GM21723 (cell line): Measurements from ENCODE around the gene OR1M1.
"Not testable (repeated sequence)": the region's sequence is repeated elsewhere in the genome, so short reads cannot be mapped to it uniquely, and the experiment has no call there.

Experiments used
- ATAC-seq: cut with Tn5 transposase; IDR thresholded peaks from one replicate; pipeline ENCODE4 v1.9.1; 2021; ENCODE audit warnings: mild to moderate bottlenecking, moderate library complexity; ENCODE audit not compliant: unreplicated experiment

The OR1M1 gene, protein sequence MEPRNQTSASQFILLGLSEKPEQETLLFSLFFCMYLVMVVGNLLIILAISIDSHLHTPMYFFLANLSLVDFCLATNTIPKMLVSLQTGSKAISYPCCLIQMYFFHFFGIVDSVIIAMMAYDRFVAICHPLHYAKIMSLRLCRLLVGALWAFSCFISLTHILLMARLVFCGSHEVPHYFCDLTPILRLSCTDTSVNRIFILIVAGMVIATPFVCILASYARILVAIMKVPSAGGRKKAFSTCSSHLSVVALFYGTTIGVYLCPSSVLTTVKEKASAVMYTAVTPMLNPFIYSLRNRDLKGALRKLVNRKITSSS

DNA sequence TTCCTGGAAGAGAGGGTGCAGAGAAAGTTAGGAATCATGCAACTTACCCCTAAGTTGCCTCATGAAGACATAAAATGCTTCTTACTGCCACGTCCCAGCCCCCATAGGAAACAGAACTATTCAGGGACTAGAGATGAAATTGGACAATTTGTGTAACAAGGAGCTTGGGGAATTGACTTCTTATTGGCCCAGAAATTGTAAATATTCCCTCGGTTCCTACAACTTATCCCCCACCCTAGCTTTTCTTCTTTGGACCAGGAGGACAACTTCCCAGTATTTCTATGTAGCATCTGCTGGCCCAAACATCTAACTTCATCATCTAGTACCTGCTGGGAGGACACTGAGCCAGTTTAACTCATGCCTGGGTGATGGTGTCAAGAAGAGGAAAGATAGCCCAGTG lies at the start of gene OR1M1:
Gene OR1M1, plus strand, starts transcription at position 301 of the 400 bp plus-strand sequence. CDS start 6,184 bp downstream, outside the sequence.
- ATAC-seq, result no peak

DNA sequence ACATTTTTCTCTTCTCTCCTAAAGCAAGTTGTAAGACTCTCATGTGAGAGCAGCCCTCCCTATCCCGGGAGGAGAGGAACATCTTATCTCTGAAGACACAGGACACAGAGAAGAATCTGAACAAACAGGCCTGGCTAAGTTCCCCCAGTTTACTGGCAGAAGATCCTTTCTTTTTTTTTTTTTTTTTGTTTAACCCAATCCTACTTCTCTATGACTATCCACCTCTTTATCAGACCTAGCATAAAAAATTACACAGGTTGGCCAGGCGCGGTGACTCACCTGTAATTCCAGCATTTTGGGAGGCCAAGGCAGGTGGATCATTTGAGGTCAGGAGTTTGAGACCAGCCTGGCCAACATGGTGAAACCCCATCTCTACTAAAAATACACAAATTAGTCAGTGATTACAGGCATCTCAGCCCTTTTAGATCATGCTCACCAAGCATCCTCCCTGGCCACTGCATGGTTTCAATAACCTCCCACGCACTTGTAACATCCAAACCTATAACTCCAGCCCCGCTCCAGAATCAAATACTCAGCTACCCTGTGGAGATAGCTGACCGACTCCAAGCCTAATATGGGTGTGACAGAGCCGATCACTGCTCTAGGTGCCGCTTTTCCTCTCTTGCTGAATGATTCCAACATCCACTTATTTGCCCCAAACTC lies 49.3 kb upstream of the OR1M1 start:
- no peak for ATAC-seq

DNA sequence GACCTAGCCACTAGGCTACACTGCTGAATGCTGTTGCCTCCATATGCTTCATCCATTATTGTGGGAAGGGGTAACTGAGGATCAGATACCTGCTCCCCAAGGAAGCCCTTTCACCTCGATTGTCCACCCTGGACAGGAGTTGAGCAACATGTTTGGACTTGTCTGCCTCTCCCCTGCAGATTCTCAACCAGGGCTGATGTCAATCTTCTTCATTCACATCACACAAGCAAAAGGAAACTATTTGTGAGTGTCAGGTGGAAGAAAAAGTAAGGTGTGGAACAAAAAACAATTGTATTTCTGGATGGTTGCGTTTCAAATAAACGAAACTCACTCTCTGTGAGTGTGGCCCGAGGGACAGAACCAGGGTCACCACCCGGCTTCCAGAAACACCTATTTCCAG lies 47.1 kb upstream of the OR1M1 start:
- ATAC-seq, result no peak

DNA sequence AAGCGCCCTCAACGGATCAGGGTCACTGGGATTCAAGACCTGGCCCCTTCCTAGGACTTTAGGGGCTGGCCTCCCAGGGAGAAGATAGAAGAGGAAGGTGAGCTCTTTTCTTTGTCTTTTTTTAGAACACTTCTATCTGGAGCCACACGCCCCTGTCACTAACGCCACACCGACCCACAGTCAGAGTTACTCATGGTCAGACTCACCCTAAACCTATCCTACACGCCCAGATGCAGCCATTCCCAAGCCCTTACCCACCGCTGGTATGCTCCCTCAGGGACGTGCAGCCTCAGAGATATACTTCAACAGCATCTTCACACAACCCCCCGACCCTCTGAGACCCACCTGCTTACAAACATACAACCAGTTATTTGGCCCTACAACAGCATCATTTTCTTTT lies 46.7 kb upstream of the OR1M1 start:
- ATAC-seq, result no peak

DNA sequence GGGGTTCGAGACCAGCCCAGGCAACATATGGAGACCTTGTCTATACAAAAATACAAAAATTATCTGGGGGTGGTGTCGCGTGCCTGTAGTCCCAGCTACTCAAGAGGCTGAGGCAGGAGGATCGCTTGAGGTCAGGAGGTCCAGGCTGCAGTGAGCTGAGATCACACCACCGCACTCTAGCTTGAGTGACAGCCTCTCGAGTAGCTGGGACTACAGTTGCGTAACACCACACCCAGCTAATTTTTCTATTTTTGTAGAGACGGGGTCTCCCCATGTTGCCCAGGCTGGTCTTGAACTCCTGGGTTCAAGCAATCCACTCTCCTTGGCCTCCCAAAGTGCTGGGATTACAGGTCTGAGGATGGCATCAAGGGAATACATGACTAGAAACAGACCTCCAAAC lies 45.8 kb upstream of the OR1M1 start:
- ATAC-seq, result no peak

DNA sequence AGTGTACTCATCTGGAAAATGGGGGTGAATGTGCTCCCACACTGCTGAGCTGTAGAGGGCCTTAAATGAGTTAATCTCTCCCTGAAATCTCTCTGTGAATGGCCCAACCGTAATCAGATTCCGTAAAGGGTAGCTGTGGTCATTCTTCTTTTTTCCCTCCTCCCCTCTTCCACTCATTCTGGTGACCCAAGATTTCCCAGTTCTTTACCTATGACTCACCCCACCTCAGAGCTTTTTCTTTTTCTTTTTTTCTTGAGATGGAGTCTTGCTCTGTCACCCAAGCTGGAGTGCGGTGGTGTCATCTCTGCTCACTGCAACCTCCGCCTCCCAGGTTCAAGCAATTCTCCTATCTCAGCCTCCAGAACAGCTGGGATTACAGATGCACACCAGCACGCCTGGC lies 43.3 kb upstream of the OR1M1 start:
- ATAC-seq, result no peak

DNA sequence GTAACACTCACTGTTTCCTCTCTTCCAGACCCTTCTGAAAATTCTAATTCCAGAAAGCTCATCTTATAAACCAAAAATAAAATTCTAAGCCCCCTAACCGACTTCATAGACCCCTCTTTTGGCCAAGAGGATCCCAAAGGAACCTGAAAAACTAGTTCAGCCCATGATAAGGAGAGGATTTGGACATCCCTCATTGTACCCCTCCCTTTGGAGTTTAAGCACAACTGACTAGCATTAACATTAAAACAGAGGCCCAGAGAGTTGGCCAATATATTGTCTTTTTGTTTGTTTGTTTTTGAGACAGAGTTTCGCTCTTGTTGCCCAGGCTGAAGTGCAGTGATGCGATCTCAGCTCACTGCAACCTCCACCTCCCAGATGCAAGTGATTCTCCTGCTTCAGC lies 42.4 kb upstream of the OR1M1 start:
- no peak for ATAC-seq

DNA sequence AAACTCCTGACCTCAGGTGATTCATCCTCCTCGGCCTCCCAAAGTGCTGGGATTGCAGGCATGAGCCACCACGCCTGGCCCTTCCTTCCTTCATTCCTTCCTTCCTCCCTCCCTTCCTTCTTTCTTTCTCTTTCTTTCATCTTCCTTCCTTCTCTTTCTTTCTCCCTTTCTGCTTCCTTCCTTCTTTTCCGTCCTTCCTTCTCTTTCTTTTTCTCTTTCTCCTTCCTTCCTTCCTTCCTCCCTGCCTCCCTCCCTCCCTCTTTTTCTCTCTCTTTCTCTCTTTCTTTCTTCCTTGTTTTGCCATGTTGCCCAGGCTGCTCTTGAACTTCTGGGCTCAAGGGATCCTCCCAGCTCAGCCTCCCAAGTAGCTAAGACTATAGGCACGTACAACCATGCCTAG lies 40.2 kb upstream of the OR1M1 start:
- no peak for ATAC-seq

DNA sequence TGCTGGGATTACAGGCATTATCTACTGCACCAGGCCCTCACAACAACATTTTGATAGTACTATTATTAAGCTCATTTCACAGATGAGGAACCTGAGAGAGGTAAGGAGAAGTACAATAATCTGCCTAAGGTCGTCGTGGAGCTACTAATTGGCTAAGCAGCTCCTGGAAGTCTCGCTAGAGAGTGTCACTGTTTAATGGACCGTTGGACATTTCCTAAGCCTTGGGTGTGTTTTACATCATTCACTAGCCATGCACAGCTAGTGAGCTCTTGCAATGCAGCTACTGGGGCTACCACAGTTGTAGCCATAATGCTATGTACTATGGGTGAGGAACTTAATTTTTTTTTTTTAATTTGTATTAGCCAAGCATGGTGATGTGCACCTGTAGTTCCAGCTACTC lies 34.0 kb upstream of the OR1M1 start:
- no peak for ATAC-seq

DNA sequence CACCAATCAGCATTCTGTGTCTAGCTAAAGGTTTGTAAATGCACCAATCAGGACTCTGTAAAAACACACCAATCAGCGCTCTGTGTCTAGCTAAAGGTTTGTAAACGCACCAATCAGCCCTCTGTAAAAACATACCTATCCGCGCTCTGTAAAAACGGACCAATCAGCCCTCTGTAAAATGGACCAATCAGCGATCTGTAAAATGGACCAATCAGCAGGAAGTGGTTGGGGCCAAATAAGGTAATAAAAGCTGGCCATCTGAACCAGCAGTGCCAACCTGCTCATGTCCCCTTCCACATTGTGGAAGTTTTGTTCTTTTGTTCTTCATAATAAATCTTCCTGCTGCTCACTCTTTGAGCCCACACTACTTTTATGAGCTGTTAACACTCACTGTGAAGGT lies 33.2 kb upstream of the OR1M1 start:
- ATAC-seq, result not testable (repeated sequence)

DNA sequence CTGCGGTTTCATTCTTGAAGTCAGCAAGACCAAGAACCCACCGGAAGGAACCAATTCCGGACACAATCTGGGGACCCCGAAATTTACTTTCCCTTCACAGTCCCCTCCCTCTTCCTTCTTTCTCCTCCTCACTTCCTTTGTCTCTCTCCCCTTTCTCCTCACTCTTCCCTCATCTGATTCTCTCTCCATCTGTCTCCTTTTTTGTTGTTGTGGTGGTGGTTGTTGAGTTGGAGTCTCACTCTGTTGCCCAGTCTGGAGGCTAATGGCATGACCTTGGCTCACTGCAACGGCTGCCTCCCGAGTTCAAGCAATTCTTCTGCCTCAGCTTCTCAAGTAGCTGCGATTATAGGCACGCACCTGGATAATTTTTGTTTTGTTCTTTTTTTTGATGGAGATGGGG lies 32.7 kb upstream of the OR1M1 start:
- ATAC-seq, result no peak

DNA sequence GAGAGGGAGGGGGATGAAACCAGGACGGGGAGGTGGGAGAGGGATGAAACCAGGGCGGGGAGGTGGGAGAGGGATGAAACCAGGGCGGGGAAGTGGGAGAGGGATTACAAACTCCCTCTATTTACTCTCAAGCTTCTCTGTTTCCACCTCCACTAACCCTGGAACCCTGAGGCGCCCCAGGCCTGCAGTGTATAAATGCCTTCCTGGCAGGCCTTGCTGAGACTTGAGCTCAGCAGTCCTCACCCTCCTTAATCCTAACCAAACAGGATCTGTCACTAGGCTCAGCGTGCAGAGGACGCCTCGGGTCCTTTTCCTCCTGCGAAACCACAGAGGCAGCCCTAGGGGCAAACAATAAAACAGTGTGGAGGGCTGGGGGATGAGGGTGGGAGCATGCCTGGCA lies 32.1 kb upstream of the OR1M1 start:
- no peak for ATAC-seq

DNA sequence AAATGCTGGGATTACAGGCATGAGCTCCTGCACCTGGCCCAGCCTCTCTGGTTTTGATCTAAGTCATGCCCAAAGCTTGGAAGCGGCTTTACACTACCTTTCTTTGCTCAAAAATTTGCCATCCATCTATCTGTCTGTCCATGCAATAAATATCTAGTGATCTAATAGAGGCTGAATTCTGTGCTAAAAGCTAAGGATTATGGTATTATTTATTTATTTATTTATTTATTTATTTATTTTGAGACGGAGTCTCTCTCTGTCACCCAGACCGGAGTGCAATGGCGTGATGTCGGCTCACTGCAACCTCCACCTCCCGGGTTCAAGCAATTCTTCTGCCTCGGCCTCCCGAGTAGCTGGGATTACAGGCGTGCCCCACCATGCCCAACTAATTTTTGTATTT lies 30.7 kb upstream of the OR1M1 start:
- ATAC-seq, result not testable (repeated sequence)

DNA sequence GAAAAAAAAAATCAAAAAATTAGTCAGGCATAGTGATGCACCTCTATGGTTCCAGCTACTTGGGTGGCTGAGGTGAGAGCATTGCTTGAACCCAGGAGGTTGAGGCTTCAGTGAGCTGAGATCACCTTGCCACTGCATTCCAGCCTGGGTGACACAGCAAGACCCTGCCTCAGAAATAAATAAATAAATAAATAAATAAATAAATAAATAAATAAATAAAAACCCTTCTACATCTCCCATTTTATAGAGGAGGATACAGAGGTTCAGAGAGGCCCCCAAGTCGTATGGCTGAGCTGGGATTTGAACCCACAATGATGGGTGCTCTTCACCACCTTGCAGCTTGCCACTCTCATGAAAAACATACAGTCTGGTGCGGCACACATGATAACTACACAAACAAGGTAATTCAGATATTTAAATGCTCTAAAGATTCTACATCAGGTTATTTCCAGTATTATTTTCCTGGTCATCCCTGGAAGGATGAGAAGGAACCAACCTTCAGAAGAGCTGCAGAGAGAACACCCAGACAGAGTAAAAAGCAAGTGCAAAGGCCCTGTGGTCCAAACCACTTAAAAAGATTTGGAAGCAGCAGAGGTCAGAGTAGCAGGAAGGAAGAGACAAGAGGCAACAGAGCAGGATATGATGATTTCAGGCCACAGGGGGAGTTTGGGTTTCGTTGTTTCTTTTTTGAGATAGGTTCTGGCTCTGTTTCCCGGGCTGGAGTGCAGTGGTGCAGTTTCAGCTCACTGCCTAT lies 29.2 kb upstream of the OR1M1 start:
- ATAC-seq, result no peak

DNA sequence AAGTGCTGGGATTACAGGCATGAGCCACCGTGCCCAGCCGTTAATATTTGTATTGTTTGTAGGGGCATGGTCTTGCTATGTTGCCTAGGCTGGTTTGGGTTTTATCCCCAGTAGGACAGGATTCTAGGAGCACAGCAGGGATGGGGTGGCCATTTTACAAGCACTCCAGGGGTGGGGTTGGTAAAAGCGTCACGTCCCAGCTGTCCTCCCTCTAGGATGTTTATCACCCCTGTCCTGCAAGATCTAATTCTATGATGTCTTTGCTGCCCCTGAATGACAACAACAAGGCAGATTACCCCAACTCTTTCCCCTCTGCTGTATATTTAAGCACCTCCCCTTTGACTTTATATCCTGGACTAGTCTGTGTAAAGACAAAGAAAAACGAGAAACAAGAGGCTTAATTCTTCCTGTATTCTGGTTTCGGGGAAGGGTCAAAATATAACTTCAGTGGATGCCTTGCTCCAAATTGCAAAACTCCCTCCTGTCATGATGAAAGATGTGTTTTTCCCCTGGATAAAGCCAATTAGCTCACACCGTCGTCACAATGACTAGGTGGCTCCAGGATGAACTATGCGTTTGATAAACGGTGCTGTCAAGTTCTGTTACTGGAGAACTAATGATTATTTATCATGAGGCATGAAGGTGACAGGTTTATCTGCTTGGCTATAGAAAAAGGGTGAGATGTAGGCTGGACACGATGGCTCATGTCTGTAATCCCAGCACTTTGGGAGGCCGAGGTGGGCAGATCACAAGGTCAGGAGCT lies 27.8 kb upstream of the OR1M1 start:
- no peak for ATAC-seq

DNA sequence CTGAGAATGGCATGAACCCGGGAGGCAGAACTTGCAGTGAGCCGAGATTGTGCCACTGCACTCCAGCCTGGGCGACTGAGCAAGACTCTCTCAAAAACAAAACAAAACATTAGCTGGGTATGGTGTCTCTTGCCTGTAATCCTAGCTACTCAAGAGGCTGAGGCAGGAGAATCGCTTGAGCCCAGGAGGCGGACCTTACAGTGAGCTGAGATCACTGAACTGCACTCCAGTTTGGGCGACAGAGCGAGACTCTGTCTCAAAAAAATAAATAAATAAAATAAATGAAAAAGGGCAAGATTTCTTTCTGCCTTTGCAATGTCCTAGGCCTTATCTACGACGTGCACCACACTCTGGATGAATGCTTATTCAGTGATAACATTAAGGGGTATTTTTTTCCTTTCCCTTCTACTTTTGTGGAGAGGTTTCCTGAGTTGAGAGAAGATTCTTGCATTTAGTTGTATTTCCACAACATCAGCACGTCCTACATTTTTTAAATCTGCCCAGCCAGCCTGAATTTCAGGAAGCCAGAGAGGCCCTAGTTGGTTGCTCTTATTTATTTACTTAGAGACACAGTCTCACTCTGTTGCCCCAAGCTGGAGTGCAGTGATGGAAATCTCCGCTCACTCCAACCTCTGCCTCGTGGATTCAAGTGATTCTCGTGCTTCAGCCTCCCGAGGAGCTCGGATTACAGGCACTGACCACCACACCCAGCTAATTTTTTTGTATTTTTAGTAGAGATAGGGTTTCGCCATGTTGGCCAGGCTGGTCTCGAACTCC lies 26.1 kb upstream of the OR1M1 start:
- ATAC-seq, result no peak

DNA sequence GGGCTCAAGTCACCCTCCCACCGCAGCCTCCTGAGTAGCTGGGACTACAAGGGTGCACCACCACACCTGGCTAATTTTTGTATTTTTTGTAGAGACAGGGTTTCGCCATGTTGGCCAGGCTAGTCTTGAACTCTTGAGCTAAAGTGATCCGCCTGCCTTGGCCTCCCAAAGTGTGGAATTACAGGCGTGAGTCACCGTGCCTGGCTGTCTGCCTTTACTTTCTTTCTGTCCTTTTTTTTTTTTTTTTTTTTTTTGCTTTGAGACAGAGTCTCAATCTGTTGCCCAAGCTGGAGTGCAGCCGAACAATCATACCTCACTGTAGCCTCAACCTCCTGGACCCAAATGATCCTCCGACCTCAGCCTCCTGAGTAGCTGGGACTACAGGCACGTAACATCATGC lies 25.0 kb upstream of the OR1M1 start:
- no peak for ATAC-seq

DNA sequence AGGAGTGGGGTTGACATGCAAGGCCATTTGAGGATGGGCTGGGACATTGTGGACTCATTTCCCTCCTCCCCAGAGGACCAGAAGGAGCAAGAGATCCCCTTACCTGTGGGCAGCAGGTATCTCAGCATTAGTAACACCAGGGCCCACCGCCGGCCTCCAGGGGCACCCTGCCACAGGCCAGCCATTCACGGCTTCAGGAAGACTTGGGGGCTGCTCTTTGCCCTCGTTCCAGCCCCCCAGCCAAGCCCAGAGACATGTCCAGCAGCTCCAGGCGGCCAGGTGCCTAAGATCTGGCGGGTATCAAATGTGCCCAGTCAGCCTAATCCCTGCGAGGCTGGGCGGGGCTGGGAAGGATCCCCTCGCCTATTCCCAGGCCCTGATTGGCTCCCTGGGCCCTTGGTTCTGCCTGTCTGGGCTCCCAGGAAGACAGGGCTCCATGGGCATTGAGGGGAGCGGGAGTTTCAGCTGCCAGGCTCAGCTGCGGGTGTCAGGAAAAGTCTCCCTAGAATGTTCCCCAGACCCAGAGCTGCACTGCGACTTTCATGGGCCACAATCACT lies 21.3 kb upstream of the OR1M1 start:
- no peak for ATAC-seq

DNA sequence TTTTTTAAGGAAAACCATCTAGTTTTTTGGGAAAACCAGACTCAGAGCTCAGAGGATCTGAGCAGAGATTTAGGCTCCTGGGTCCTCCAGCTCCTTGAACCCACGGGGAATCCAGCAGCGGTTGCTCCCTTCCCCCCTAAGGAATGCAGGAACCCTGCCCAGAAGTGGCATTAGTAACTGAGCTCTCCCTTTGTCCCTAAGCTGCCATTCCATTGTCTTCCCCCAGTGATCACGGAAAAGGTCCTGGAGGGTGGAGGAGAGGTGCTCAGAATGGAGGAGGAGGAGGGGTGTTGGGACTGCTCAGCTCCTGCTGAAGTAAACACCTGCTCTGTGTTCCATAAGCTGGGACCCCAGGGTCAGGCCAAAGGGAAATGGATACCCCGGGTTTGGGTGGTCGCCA lies 16.8 kb upstream of the OR1M1 start:
- ATAC-seq, result no peak

DNA sequence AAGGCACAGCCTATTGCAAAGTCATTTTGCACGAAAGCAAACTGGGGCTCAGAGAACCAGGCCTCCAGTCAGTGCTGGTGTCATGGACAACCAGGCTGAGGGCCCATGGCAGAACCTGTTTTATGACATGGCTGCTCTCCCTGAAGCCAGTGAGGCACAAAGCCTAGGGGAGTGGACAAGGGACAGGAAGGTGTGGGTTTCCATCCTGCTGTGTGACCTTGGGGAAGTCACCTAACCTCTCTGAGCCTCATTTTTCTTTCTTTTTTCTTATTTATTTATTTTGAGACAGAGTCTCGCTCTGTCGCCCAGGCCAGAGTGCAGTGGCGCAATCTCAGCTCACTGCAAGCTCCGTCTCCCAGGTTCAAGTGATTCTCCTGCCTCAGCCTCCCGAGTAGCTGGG lies 15.1 kb upstream of the OR1M1 start:
- not testable (repeated sequence) for ATAC-seq
